Measurements from ENCODE around the gene PCGF6.

GRCh38 chr10:103287992-103288391 lies 62.9 kb downstream of the PCGF6 start:
- TF ChIP-seq CTCF (conservative IDR thresholded peaks at IDR 0.05) (no peak), ZFX (IDR thresholded peaks at IDR 0.05) (no peak)

Measured in C4-2B (cell line).